ENCODE measurements around the gene ANKRD49.
A peak's percentile ranks its signal among the peaks of the same experiment; 100 is the strongest.

GRCh38 chr11:94519478-94520084 is 25.8 kb downstream of the ANKRD49 start:
- TF ChIP-seq CTCF (IDR thresholded peaks at IDR 0.05; ENCODE audit: low read length) (peak; percentile 61), EZH2phosphoT487 (IDR thresholded peaks at IDR 0.05; ENCODE audit: low read length) (no peak), EZH2 (optimal IDR thresholded peaks at IDR 0.05; ENCODE audit: low read depth, low read length) (no peak)
